Activated naive CD8-positive, alpha-beta T cell treated with anti-CD3 and anti-CD28 coated beads, Interleukin-2, amount 10 ng/mL, durations not matched to agents 7 days and 5 days (primary cell): ENCODE measurements around the gene ADAMTS9. TPM values are rescaled to one million over a fixed set of nuclear protein-coding genes. Genes with fewer than 3 reads are reported as not detected.

Experiments used
- ATAC-seq: fragments of 150-1000 bp; cut with Tn5 transposase; one replicate; pipeline ENCODE4 v1.10.0; 2021; ENCODE audit warnings: low read depth, moderate library complexity
- POLR2A ChIA-PET: fragments of 350-600 bp; sonication (Branson Sonifier 250); formaldehyde crosslinking; loops from one replicate; lab custom pipeline; 2021; ENCODE audit warnings: antibody characterized with exemption; lab: Charles Lee
- DNase-seq: peaks from one replicate; pipeline ENCODE4 v3.0.0; 2021
- H3K27ac Mint-ChIP-seq: one replicate; pipeline ENCODE4 v1.8.0; 2022; ENCODE audit warnings: mild to moderate bottlenecking, mixed read lengths
- H3K27me3 Mint-ChIP-seq: one replicate; pipeline ENCODE4 v1.8.0; 2022; ENCODE audit warnings: mild to moderate bottlenecking, moderate library complexity, mixed read lengths
- H3K36me3 Mint-ChIP-seq: one replicate; pipeline ENCODE4 v1.8.0; 2021; ENCODE audit warnings: mild to moderate bottlenecking, mixed read lengths
- H3K4me1 Mint-ChIP-seq: one replicate; pipeline ENCODE4 v1.8.0; 2021; ENCODE audit warnings: mixed read lengths
- H3K4me3 Mint-ChIP-seq: one replicate; pipeline ENCODE4 v1.8.0; 2022; ENCODE audit warnings: mild to moderate bottlenecking, moderate library complexity, mixed read lengths
- H3K9me3 Mint-ChIP-seq: one replicate; pipeline ENCODE4 v1.8.0; 2021; ENCODE audit warnings: mixed read lengths
- total RNA-seq, 2 experiments: library from RNA; stranded (reverse); gene quantifications; one replicate each; pipeline ENCODE4 v1.2.3, GENCODE V29; 2021

The ADAMTS9 gene
- total RNA-seq, 2 experiments from 2014 or later = not detected

DNA sequence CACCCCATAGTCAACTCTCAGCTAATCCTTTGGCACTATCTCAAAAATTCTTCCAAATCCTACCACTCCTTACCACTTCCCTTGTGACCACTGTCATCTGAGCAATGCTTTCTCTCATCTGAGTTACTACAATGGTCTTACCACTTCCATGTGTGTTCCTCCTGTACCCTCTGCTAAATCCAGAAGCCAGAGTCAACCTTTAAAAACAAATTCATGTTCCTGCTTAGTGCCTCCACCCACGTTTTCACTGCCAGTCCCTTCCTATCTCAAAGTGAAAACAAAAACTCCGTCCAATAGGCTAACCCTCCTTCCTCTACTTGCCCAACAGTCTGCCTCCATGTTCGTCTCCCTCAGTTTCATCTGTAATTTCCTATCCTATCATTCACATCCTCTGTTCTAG, 109.0 kb downstream of the ADAMTS9 start:
- Mint-ChIP-seq H3K36me3 (no peaks in the 10 kb centered on the region), H3K4me1 (no peaks in the 10 kb centered on the region), H3K27ac (no peak overlapping the region), H3K9me3 (no peaks in the 10 kb centered on the region), H3K27me3 (no peaks in the 10 kb centered on the region), H3K4me3 (no peak overlapping the region)
- DNase-seq = no peak
- POLR2A ChIA-PET = no interaction called here
- no peak for ATAC-seq

DNA sequence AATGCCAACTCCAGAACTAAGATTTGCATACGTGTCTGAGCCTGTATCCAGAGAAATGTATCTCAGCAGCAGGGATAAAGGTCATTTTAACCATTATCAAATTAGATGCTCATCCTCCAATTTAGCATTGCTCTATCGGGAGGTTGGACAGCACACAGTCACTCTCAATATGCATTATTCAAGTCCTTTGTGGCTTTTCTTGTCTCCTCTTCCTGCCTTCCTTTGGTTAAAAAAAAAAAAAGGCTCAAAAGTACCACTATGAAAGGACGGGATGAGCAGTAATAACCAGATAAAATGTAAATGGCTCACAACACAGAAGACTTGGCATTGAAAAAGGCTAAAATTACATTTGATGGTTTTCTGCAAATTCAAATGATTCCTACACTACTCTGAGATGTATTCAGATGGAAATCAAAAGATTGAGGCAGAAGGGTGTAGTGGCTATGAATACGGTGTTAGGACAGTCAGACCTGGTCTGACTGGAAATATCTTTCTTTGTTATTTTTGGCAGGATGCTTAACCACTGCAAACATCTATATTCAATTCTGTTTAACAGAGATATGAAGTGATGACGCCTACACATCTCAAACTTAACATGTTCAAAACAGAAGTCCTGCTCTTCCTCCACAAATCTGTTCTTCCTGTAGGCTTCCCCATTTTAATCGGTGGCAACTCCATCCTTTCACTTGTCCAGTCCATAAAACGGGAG, 109.6 kb downstream of the ADAMTS9 start:
- no peaks in the 10 kb centered on the region for H3K4me1 Mint-ChIP-seq
- H3K27me3 Mint-ChIP-seq = no peaks in the 10 kb centered on the region
- DNase-seq (no peak), ATAC-seq (no peak)
- no peak overlapping the region for H3K27ac Mint-ChIP-seq
- no peaks in the 10 kb centered on the region for H3K36me3 Mint-ChIP-seq
- H3K4me3 Mint-ChIP-seq = no peak overlapping the region
- POLR2A ChIA-PET = no interaction called here
- no peaks in the 10 kb centered on the region for H3K9me3 Mint-ChIP-seq

DNA sequence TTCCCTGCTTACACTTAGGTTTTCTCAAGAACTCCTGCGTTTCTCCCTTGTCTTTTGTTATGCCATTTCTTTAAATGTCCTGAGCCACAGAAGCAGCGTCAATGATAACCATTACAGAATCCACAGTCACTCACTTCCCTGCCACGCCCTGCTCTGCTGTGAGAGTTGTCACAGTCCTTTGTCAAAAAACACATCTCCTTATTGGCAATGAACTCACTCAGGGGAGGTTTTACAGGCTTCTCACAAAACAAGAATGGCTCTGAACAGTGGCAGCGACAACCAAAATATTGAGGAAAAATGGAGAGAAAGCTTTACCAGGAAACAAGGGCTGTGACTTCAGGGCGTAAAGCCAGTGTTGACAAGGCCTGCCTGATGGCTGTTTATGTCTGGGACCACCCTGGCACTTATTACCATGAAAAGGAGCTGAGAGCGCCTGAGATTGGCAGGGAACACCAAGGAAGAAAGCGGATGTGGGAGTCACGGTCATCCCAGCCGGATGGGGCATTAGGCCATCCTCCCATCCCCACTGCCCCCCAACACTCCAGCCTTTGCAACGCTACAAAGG, 111.5 kb downstream of the ADAMTS9 start:
- Mint-ChIP-seq H3K9me3 (no peaks in the 10 kb centered on the region), H3K4me1 (no peaks in the 10 kb centered on the region), H3K4me3 (no peak overlapping the region), H3K27me3 (no peaks in the 10 kb centered on the region), H3K27ac (no peak overlapping the region), H3K36me3 (no peaks in the 10 kb centered on the region)
- POLR2A ChIA-PET = no interaction called here
- ATAC-seq (no peak), DNase-seq (no peak)

DNA sequence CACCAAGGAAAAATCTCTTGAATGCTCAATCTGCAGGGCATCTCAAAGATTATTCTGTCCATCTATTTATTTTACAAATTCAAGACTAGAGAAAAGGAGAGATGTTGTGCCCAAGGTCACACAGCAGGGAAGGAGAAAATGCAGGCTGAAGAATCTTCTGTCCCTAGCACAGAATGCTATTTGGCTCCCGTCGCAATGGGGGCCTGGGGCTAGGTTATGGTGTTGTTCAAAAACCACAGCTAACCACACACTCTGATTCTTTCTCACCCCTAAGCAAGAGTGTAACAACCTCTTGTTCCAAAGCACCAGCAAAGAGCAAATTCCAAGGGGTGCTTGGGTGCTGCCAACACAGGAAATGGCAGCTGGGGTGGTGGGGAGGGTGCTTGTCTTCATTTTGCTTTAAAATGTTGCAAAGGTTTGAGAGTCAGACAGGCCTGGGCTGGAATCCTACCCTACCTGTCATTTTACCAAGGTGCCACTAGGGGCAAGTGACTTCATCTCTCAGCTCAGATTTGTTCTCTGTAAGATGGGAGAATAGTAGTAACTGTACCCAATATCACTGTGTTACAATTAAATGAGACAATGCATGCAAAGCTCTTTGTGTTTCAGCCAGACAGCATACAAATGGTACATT, 112.5 kb downstream of the ADAMTS9 start:
- no peaks in the 10 kb centered on the region for H3K9me3 Mint-ChIP-seq
- no peak overlapping the region for H3K27ac Mint-ChIP-seq
- no peaks in the 10 kb centered on the region for H3K36me3 Mint-ChIP-seq
- H3K4me3 Mint-ChIP-seq = no peak overlapping the region
- no peaks in the 10 kb centered on the region for H3K27me3 Mint-ChIP-seq
- POLR2A ChIA-PET = no interaction called here
- DNase-seq (no peak), ATAC-seq (no peak)
- no peaks in the 10 kb centered on the region for H3K4me1 Mint-ChIP-seq

DNA sequence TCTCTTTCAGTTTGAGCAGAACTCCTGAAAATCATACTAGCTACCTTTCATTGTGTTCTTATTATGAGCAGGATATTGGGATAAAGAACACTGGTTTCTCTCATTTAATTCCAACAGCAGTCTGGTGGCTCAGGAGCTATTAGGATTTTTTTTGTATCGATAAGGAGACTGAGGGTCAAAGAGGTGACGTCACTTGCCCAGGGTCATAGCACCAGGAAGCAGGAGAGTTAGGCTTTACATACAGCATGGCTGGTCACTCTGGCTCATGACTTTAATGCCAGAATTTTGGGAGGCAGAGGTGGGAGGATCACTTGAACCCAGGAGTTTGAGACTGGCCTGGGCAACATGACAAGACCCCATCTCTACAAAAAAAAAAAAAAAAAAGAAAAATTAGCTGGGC, 113.6 kb downstream of the ADAMTS9 start:
- POLR2A ChIA-PET = no interaction called here
- Mint-ChIP-seq H3K4me1 (no peaks in the 10 kb centered on the region), H3K27ac (no peak overlapping the region), H3K36me3 (no peaks in the 10 kb centered on the region), H3K27me3 (no peaks in the 10 kb centered on the region), H3K4me3 (no peak overlapping the region), H3K9me3 (no peaks in the 10 kb centered on the region)
- ATAC-seq (no peak), DNase-seq (no peak)

DNA sequence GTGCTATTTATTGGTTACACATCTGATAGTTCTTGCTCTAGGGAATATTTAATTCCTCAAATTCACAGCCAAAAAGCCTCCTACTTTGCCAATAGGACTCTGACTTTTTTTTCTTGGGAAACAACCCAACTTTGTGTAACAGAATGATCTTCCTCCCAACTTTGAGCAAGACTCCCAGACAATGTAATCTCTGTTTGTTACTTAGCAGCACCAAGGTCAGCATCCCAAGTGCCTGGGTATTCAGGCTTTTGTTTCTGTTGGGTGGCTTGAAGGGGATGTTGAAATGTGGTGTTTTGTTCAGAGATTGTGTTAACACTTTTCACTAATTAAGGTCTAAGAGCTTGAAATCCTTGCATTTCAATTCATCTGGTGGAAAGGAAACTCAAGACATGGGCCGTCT, 115.8 kb downstream of the ADAMTS9 start:
- no peaks in the 10 kb centered on the region for H3K4me1 Mint-ChIP-seq
- DNase-seq (no peak), ATAC-seq (no peak)
- H3K36me3 Mint-ChIP-seq = no peaks in the 10 kb centered on the region
- POLR2A ChIA-PET = no interaction called here
- H3K27me3 Mint-ChIP-seq = no peaks in the 10 kb centered on the region
- H3K4me3 Mint-ChIP-seq = no peak overlapping the region
- no peaks in the 10 kb centered on the region for H3K9me3 Mint-ChIP-seq
- H3K27ac Mint-ChIP-seq = no peak overlapping the region

DNA sequence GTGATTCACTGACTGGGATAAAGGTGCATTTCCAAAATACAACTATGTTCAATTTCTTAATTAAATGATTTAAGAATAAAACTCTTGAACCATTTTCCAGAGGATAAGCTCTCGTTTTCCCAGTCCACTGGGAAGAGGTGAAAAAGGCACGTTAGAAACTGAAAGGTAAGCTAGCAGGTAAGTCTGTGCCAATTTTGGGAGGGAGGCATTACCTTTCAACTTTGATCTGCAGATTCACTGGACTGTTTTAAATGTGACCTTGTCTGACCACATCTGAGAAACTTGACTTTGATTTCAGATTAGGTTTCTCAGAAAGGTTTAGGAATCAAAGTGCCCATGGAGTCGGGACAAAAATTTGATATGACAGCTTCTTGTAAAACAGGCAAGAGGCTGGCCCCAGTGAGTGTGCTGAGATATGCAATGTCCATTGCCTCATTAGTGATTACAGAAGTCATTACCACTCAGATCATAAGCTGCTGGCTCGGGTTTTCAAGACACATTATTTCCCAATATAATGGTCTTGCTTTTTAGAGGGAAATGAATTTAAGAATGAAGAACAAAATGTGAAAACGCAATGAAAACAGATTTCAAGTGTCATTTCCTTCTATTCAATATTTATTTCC, 118.8 kb downstream of the ADAMTS9 start:
- no peaks in the 10 kb centered on the region for H3K36me3 Mint-ChIP-seq
- no peaks in the 10 kb centered on the region for H3K27me3 Mint-ChIP-seq
- DNase-seq (no peak), ATAC-seq (no peak)
- H3K9me3 Mint-ChIP-seq = no peaks in the 10 kb centered on the region
- no peak overlapping the region for H3K27ac Mint-ChIP-seq
- POLR2A ChIA-PET = no interaction called here
- no peaks in the 10 kb centered on the region for H3K4me1 Mint-ChIP-seq
- no peak overlapping the region for H3K4me3 Mint-ChIP-seq

DNA sequence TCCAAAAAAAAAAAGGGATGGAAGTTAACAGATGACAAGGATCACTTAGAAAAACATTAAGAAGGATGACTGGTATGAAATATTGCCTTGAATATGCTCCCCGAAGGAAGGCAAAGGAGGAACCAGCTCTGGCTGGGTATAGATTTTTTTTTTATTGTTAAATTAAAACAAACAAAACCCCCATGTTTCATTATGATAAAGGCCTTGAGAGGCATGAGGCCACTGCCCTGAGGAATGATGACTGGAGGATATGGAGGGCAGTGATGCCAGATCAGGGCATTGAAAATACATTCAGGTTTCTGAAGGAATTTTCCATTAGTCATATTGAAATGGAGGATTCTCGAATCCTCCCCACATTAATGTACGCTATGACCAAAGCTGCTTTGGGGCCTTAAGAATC, 120.9 kb downstream of the ADAMTS9 start:
- DNase-seq = no peak
- H3K4me3 Mint-ChIP-seq = no peak overlapping the region
- no peak overlapping the region for H3K27ac Mint-ChIP-seq
- H3K4me1 Mint-ChIP-seq = no peaks in the 10 kb centered on the region
- H3K36me3 Mint-ChIP-seq = no peaks in the 10 kb centered on the region
- POLR2A ChIA-PET = no interaction called here
- no peaks in the 10 kb centered on the region for H3K27me3 Mint-ChIP-seq
- ATAC-seq = no peak
- H3K9me3 Mint-ChIP-seq = no peaks in the 10 kb centered on the region

DNA sequence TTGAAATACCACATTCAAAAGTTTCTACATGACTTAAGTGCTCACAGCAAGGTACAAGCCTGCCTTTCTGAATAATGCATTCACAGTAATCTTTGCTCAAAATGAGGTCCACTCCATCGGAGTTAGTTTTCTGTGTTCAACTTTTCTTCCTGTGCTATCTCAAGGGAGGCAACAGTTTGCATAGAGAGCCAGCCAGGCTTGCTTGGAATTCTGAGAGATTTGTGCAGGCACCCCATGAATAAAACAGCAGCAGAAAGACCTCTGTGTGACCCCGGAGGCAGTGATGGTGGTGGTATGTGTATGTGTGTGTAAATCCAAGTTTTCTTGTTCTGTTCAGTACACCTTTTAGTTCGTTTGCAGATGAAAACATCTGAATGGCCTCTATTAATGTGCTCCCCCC, 124.0 kb downstream of the ADAMTS9 start:
- no peak for ATAC-seq
- H3K36me3 Mint-ChIP-seq = no peaks in the 10 kb centered on the region

DNA sequence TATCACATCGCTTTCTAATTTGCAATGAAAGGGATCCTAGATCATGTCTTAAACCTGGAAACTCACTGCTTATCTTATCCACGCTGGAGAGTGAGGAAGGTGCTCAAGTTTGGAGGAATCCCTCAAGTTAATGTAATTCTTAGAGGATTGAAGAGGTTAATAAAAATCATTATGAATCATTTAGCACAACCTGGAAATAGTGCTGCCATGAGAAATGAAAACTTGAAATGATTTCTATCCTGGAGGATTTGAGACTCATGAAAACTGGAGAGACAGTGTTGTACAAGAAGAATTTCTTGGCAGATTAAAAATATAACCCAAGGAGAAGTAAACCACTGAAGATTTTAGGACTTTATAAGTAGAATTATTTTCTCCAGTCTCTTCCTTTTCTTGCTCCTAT, 125.9 kb downstream of the ADAMTS9 start:
- H3K9me3 Mint-ChIP-seq = no peaks in the 10 kb centered on the region
- POLR2A ChIA-PET = no interaction called here
- no peak overlapping the region for H3K4me3 Mint-ChIP-seq
- no peaks in the 10 kb centered on the region for H3K4me1 Mint-ChIP-seq
- H3K36me3 Mint-ChIP-seq = no peaks in the 10 kb centered on the region
- ATAC-seq = no peak
- H3K27ac Mint-ChIP-seq = no peak overlapping the region
- H3K27me3 Mint-ChIP-seq = no peaks in the 10 kb centered on the region
- DNase-seq = no peak

More for the DNA sequence above, 124.0 kb downstream of the ADAMTS9 start:
- Mint-ChIP-seq H3K4me1 (no peaks in the 10 kb centered on the region), H3K9me3 (no peaks in the 10 kb centered on the region), H3K27me3 (no peaks in the 10 kb centered on the region), H3K4me3 (no peak overlapping the region), H3K27ac (no peak overlapping the region)
- POLR2A ChIA-PET = no interaction called here
- no peak for DNase-seq

DNA sequence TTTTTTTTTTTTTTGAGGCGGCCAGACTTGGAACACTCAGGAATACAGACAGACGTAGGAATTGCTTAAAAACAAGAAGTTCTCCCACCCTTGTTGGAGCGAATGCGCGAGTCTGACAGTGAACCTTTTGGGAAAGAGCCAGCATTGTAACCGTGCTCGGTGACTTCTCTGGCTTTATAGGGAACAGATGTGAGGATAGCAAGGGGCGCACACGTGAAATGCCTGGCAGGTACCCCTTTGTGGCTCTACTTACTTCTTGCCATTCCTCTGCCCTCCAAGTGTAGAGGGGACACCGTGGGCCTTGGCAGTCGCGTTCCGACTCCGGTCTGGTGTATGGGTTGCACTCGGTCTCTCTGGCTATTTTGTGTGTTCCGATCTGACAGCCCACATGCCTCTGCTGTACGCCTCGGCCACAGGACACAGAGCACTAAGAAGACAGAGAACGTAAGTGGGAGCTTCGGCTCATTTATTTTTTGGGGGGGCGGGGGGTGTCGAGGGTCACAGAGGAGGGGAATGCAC, 126.4 kb downstream of the ADAMTS9 start:
- H3K27ac Mint-ChIP-seq = no peak overlapping the region
- no peak for DNase-seq
- ATAC-seq = no peak
- POLR2A ChIA-PET = no interaction called here
- no peaks in the 10 kb centered on the region for H3K9me3 Mint-ChIP-seq
- H3K4me3 Mint-ChIP-seq = no peak overlapping the region
- H3K27me3 Mint-ChIP-seq = no peaks in the 10 kb centered on the region
- no peaks in the 10 kb centered on the region for H3K4me1 Mint-ChIP-seq
- H3K36me3 Mint-ChIP-seq = no peaks in the 10 kb centered on the region

DNA sequence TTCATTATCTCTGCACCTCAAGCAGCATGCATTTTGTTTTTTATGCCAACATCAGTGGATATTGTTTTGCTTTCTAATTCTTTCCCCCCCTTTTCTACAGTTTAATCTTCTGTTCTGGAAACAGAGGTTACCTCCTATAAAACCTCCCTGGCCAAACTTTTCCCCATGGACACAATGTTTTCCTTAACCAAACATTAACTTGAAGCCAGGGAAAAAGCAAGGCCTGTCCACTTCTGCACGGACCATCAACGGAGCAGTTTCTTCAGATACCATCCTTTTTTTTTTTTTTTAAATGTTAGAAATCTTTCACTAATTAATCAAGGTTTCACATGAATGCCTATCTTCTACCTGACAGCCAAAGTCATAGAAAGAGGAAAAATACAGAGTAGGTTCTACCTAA, 127.0 kb downstream of the ADAMTS9 start:
- no peak for DNase-seq
- POLR2A ChIA-PET = no interaction called here
- H3K27me3 Mint-ChIP-seq = no peaks in the 10 kb centered on the region
- H3K4me1 Mint-ChIP-seq = no peaks in the 10 kb centered on the region
- H3K4me3 Mint-ChIP-seq = no peak overlapping the region
- no peak overlapping the region for H3K27ac Mint-ChIP-seq
- no peaks in the 10 kb centered on the region for H3K36me3 Mint-ChIP-seq
- ATAC-seq = no peak
- H3K9me3 Mint-ChIP-seq = no peaks in the 10 kb centered on the region

DNA sequence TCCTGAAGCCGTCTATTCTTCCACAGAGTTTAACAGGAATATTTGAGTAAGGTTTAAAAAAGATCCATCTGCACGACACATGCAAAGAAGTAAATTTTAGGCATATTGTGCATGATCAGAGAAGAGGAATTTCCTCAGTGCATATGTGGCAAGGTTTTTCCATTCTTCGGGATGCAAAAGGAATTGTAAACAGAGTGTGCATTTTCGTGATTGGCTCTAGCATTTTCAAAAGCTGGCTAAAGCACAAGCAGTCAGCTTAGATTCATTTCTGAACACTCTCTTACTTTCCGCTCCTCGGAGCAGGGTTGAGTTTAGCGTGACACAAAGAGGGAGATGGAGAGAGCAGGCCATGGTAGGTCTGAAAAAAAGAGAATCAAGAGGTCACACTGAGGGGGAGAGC, 128.2 kb downstream of the ADAMTS9 start:
- H3K27ac Mint-ChIP-seq = no peak overlapping the region
- H3K27me3 Mint-ChIP-seq = no peaks in the 10 kb centered on the region
- DNase-seq (no peak), ATAC-seq (no peak)
- peaks cover 2% of the 10 kb centered on the region for H3K9me3 Mint-ChIP-seq
- no peaks in the 10 kb centered on the region for H3K4me1 Mint-ChIP-seq
- no peak overlapping the region for H3K4me3 Mint-ChIP-seq
- no peaks in the 10 kb centered on the region for H3K36me3 Mint-ChIP-seq
- POLR2A ChIA-PET = no interaction called here

DNA sequence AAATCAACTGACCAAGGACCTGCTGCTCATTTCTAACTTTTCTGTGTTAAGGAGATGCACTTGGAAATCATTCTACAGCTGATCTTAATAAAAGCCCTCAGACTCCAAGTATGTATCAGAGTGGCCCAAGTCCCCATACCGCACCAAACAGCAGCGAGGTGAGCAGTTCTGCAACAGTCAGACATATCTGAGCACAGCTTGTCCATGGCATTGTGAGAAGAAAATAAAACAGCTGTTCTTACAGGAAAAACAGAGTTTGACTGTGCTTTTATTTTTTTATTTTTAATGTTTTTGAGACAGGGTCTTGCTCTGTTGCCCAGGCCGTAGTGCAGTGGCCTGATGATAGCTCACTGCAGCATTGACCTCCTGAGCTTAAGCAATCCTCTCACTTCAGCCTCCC, 131.8 kb downstream of the ADAMTS9 start:
- Mint-ChIP-seq H3K27ac (no peak overlapping the region), H3K4me1 (no peaks in the 10 kb centered on the region), H3K4me3 (no peak overlapping the region), H3K36me3 (no peaks in the 10 kb centered on the region), H3K9me3 (peaks cover 2% of the 10 kb centered on the region), H3K27me3 (no peaks in the 10 kb centered on the region)
- POLR2A ChIA-PET = no interaction called here
- DNase-seq = no peak
- no peak for ATAC-seq
